PC-3 (cell line): Measurements from ENCODE around the gene DNAH17. TPM values are rescaled to one million over a fixed set of nuclear protein-coding genes. Genes with fewer than 3 reads are reported as not detected.

Source experiments
- ATAC-seq: fragments of 200-7000 bp; cut with Tn5 transposase; 2 replicates; pipeline ENCODE4 v1.9.1; 2020; ENCODE audit warnings: mild to moderate bottlenecking, moderate library complexity
- BruUV-seq: library from RNA; stranded (reverse); fragments of 400-500 nt; replicated peaks from 2 replicates; lab custom pipeline; 2021; lab: Mats Ljungman, UMichigan
- CTCF ChIA-PET: fragments of 300-600 bp; sonication (Branson Sonifier 250); formaldehyde crosslinking; loops from one replicate; lab custom pipeline; 2022; ENCODE audit warnings: antibody characterized with exemption; lab: Charles Lee
- POLR2A ChIA-PET: fragments of 300-600 bp; sonication (Branson Sonifier 250); formaldehyde crosslinking; loops from one replicate; lab custom pipeline; 2022; ENCODE audit warnings: antibody characterized with exemption; ENCODE audit not compliant: unreplicated experiment; lab: Charles Lee
- DNase-seq: peaks from one replicate; pipeline ENCODE4 v3.0.0-alpha.2; 2015
- H2AFZ ChIP-seq: fragments of 300-600 bp; sonication (generic); 2 replicates; pipeline ENCODE4 v1.6.0; 2016; ENCODE audit warnings: antibody characterized with exemption, low read length
- H3F3A ChIP-seq: fragments of 300-600 bp; sonication (generic); one replicate; pipeline ENCODE4 v1.6.0; 2017; ENCODE audit warnings: antibody characterized with exemption, low read length, control low read depth, mild to moderate bottlenecking; ENCODE audit not compliant: unreplicated experiment
- H3K27ac ChIP-seq: fragments of 300-600 bp; sonication (generic); 2 replicates; pipeline ENCODE4 v1.5.1; 2016; ENCODE audit warnings: mild to moderate bottlenecking, low read length
- H3K27me3 ChIP-seq: fragments of 300-600 bp; sonication (generic); 2 replicates; pipeline ENCODE4 v1.6.1; 2016; ENCODE audit warnings: low read length, mixed read lengths
- H3K36me3 ChIP-seq: fragments of 300-600 bp; sonication (generic); 2 replicates; pipeline ENCODE4 v1.6.1; 2016; ENCODE audit warnings: low read depth, mixed run types, low read length, mixed read lengths
- H3K4me1 ChIP-seq: fragments of 300-600 bp; sonication (generic); 2 replicates; pipeline ENCODE4 v1.5.1; 2016; ENCODE audit warnings: low read length; ENCODE audit not compliant: insufficient read depth
- H3K4me2 ChIP-seq: fragments of 300-600 bp; sonication (generic); 2 replicates; pipeline ENCODE4 v1.6.0; 2016; ENCODE audit warnings: low read length
- H3K4me3 ChIP-seq: fragments of 300-600 bp; sonication (generic); 2 replicates; pipeline ENCODE4 v1.5.1; 2016; ENCODE audit warnings: mild to moderate bottlenecking, low read length, mixed read lengths
- H3K79me2 ChIP-seq: fragments of 300-600 bp; sonication (generic); 2 replicates; pipeline ENCODE4 v1.6.1; 2017; ENCODE audit warnings: low read length, mixed read lengths
- H3K9ac ChIP-seq: fragments of 300-600 bp; sonication (generic); 2 replicates; pipeline ENCODE4 v1.6.0; 2016; ENCODE audit warnings: mild to moderate bottlenecking, low read length
- H3K9me2 ChIP-seq: fragments of 300-600 bp; sonication (generic); replicated peaks from 2 replicates; pipeline ENCODE4 v1.6.1; 2016; ENCODE audit warnings: mixed run types, low read length, mixed read lengths
- H3K9me3 ChIP-seq: fragments of 300-600 bp; sonication (generic); 2 replicates; pipeline ENCODE4 v1.6.1; 2016; ENCODE audit warnings: low read length, mixed read lengths
- H4K20me1 ChIP-seq: fragments of 300-600 bp; sonication (generic); 2 replicates; pipeline ENCODE4 v1.6.1; 2016; ENCODE audit warnings: low read length, mixed read lengths
- EZH2 ChIP-seq: fragments of 300-600 bp; sonication (generic); IDR thresholded peaks from one replicate; pipeline ENCODE4 v1.6.1; 2017; ENCODE audit warnings: antibody characterized with exemption, mild to moderate bottlenecking, low read length; ENCODE audit not compliant: unreplicated experiment
- EZH2phosphoT487 ChIP-seq: fragments of 300-600 bp; sonication (generic); IDR thresholded peaks from 2 replicates; pipeline ENCODE4 v1.6.1; 2018; ENCODE audit warnings: mild to moderate bottlenecking, antibody characterized with exemption, low read length, borderline replicate concordance
- intact Hi-C: fragments of 100-400 bp; cut with micrococcal nuclease; formaldehyde crosslinking; loops from 2 replicates; pipeline ENCODE4 v1.9.0; 2023
- total RNA-seq: library from RNA; depleted of rRNA; stranded (reverse); fragments of >200 nt; gene quantifications from 2 replicates; pipeline ENCODE4 v1.2.3, GENCODE V29; 2014
- TF ChIP-seq, protein P1 (sequence below): fragments of 300-600 bp; sonication (generic); conservative IDR thresholded peaks from 2 replicates; pipeline ENCODE4 v1.5.1; 2017; ENCODE audit warnings: antibody characterized with exemption, low read depth, mild to moderate bottlenecking, low read length

Gene DNAH17
- total RNA-seq, 1 experiment from 2014 or later, result 0.04 TPM

DNA sequence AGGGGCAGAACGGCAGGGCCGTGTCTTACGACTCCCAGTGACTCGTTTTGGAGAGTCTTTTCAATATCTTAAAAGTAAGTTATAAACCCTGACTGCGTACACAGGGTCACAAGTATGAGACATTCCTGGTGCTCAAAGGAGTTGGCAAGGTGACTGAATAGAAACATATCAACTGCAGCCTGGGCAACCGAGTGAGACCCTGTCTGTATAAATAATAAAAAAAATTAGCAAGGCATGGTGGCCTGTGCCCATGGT lies 115.5 kb downstream of the DNAH17 start:
- Histone ChIP-seq H3K36me3 (no peaks in the 10 kb centered on the region), H3K4me1 (no peaks in the 10 kb centered on the region), H3K9me3 (no peaks in the 10 kb centered on the region), H3K9me2 (no peaks in the 10 kb centered on the region), H3F3A (no peaks in the 10 kb centered on the region), H2AFZ (no peak overlapping the region), H3K79me2 (no peaks in the 10 kb centered on the region), H3K27ac (no peak overlapping the region), H3K4me3 (no peak overlapping the region), H3K27me3 (no peaks in the 10 kb centered on the region), H3K4me2 (no peak overlapping the region), H4K20me1 (no peaks in the 10 kb centered on the region), H3K9ac (no peak overlapping the region)
- ChIA-PET CTCF (no interaction called here), POLR2A (no interaction called here)
- ATAC-seq, result no peak
- BruUV-seq, result no TSS peak
- intact Hi-C loops, result no loop called here
- DNase-seq, result no peak
- TF ChIP-seq EZH2 (no peak), EZH2phosphoT487 (no peak)
- TF ChIP-seq, protein P1, sequence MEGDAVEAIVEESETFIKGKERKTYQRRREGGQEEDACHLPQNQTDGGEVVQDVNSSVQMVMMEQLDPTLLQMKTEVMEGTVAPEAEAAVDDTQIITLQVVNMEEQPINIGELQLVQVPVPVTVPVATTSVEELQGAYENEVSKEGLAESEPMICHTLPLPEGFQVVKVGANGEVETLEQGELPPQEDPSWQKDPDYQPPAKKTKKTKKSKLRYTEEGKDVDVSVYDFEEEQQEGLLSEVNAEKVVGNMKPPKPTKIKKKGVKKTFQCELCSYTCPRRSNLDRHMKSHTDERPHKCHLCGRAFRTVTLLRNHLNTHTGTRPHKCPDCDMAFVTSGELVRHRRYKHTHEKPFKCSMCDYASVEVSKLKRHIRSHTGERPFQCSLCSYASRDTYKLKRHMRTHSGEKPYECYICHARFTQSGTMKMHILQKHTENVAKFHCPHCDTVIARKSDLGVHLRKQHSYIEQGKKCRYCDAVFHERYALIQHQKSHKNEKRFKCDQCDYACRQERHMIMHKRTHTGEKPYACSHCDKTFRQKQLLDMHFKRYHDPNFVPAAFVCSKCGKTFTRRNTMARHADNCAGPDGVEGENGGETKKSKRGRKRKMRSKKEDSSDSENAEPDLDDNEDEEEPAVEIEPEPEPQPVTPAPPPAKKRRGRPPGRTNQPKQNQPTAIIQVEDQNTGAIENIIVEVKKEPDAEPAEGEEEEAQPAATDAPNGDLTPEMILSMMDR, result no peak

DNA sequence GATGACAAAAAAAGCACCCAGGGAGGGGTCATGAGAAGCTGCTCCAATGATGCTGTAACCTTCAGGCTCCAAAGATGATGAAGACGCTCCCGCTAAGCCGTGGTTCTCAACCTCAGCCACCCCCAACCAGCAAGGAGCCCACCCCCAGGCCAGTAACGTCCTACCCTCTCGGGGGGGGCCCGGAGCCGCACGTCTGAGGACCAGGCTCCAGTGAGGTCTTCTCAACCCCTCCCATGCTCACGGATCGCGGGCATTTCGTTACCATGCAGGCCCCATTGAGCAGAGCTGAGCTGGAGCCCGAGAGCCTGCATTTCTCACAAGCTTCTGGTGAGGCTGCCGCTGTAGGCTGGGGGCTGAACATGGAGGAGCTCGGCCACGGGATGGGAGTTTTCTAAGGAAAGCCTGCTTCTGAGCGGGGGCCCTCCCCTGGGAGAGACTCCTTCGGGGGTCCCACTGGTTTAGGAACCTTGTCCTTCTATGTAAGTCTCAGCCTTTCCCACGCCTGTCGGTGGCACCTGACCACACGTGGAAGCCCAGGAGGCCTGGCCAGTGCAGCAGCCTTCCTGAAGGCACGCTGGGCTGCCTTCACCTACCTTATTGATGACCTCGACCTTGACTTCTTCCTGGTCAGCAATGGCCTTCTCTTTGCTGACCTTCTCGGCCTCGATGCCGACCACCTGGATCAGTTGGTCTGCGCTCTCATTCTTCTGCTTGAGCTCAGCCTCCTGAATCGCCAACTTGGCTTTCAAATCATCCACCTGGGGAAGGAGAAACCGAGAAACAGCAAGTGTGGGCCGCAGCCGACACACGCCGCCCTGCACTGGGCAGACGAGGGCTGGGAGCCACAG lies 116.0 kb downstream of the DNAH17 start:
- H3K4me2 ChIP-seq, result no peak overlapping the region
- H3K79me2 ChIP-seq, result no peaks in the 10 kb centered on the region
- no TSS peak for BruUV-seq
- DNase-seq, result no peak
- ChIA-PET CTCF (no interaction called here), POLR2A (no interaction called here)
- H3K27me3 ChIP-seq, result no peaks in the 10 kb centered on the region
- no peaks in the 10 kb centered on the region for H3F3A ChIP-seq
- H4K20me1 ChIP-seq, result no peaks in the 10 kb centered on the region
- no peaks in the 10 kb centered on the region for H3K9me2 ChIP-seq
- H3K4me1 ChIP-seq, result no peaks in the 10 kb centered on the region
- no peaks in the 10 kb centered on the region for H3K9me3 ChIP-seq
- no peak overlapping the region for H2AFZ ChIP-seq
- no peak overlapping the region for H3K27ac ChIP-seq
- no peak for ATAC-seq
- no peak overlapping the region for H3K9ac ChIP-seq
- TF ChIP-seq EZH2 (no peak), EZH2phosphoT487 (no peak)
- TF ChIP-seq, protein P1, result no peak
- intact Hi-C loops, result no loop called here
- H3K4me3 ChIP-seq, result no peak overlapping the region
- H3K36me3 ChIP-seq, result no peaks in the 10 kb centered on the region

GRCh38 chr17:78460176-78460675 lies 117.0 kb downstream of the DNAH17 start:
- no peaks in the 10 kb centered on the region for H3K36me3 ChIP-seq
- ChIA-PET POLR2A (no interaction called here), CTCF (no interaction called here)
- H3K4me2 ChIP-seq, result no peak overlapping the region
- H3K27ac ChIP-seq, result no peak overlapping the region
- H3K27me3 ChIP-seq, result no peaks in the 10 kb centered on the region
- DNase-seq (no peak), ATAC-seq (no peak)
- H3K4me3 ChIP-seq, result no peak overlapping the region
- TF ChIP-seq EZH2 (no peak), EZH2phosphoT487 (no peak)
- TF ChIP-seq, protein P1, result no peak
- no peaks in the 10 kb centered on the region for H3F3A ChIP-seq
- no peaks in the 10 kb centered on the region for H3K9me2 ChIP-seq
- H3K79me2 ChIP-seq, result no peaks in the 10 kb centered on the region
- H3K4me1 ChIP-seq, result no peaks in the 10 kb centered on the region
- H2AFZ ChIP-seq, result no peak overlapping the region
- H4K20me1 ChIP-seq, result no peaks in the 10 kb centered on the region
- intact Hi-C loops, result no loop called here
- BruUV-seq, result no TSS peak
- no peaks in the 10 kb centered on the region for H3K9me3 ChIP-seq
- no peak overlapping the region for H3K9ac ChIP-seq
